Fibroblast of gingiva (primary cell): Measurements from ENCODE around the gene CACNA1B.
"Not testable (repeated sequence)": the region's sequence is repeated elsewhere in the genome, so short reads cannot be mapped to it uniquely, and the experiment has no call there.

Source experiments
- DNase-seq: peaks from one replicate; pipeline ENCODE4 v3.0.0-alpha.2; 2011; ENCODE audit warnings: low read depth

CACNA1B gene

DNA sequence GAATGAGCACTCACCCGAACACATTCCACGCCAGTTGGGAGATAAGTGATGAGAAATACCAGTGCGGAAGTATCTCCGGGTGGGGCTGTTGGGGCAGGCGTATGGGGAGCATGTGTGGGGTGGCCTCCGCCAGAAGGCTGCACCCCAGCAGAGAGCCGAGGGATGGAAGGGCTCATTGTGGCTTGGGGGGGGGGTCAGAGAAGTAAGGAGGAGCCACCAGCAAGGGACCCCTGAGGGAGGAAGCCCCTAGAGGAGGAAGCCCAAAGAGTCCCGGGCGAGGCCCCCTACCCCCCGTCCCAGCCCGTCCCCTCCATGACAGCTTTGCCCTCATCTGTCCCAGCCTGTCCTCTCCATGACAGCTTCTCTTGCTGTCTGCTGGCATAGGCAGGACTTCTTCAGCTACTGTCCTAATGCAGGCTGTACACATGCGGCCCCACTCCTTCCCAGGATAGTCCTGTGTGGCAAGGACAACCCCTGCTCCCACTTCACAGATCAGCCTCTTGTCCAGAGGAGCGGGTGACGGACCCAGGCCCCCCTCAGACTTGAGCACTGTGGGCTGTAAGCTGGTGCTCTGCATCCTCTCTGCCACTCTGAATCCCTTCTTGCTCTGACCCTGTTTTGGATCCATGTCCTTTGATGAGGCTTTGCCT is 239.6 kb downstream of the CACNA1B start:
- no peak for DNase-seq

DNA sequence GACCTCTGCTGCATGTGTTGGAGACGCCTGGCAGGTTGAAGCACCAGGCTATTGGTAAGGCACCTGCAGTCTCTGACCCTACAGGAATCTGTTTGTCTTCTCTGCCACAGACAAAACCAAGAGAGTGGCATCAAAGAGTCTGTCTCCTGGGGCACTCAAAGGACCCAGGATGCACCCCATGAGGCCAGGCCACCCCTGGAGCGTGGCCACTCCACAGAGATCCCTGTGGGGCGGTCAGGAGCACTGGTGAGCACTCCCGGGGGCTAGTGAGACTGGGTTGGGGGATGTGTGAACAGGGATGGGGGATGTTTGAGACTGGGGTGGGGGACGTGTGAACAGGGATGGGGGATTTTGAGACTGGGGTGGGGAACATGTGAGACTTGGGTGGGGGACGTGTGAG is 240.3 kb downstream of the CACNA1B start:
- no peak for DNase-seq

DNA sequence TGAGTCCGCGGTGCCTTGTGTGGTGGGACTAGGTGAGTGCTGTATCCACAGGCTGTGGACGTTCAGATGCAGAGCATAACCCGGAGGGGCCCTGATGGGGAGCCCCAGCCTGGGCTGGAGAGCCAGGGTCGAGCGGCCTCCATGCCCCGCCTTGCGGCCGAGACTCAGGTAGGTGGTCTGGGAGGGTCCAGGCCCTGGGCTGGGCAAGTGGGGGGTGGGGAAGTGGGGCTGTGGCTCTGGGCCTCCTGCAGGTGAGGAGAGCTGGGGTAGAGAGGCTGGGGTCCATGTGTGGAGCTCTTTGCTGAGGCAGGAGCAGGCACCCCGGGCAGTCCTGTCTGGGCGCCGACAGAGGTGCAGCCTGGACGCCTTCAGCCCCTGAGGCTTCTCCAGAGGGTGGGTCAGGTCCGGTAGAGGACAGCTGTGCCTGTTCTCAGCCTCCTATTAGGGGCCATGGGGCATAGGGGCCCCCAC is 241.1 kb downstream of the CACNA1B start:
- no peak for DNase-seq

DNA sequence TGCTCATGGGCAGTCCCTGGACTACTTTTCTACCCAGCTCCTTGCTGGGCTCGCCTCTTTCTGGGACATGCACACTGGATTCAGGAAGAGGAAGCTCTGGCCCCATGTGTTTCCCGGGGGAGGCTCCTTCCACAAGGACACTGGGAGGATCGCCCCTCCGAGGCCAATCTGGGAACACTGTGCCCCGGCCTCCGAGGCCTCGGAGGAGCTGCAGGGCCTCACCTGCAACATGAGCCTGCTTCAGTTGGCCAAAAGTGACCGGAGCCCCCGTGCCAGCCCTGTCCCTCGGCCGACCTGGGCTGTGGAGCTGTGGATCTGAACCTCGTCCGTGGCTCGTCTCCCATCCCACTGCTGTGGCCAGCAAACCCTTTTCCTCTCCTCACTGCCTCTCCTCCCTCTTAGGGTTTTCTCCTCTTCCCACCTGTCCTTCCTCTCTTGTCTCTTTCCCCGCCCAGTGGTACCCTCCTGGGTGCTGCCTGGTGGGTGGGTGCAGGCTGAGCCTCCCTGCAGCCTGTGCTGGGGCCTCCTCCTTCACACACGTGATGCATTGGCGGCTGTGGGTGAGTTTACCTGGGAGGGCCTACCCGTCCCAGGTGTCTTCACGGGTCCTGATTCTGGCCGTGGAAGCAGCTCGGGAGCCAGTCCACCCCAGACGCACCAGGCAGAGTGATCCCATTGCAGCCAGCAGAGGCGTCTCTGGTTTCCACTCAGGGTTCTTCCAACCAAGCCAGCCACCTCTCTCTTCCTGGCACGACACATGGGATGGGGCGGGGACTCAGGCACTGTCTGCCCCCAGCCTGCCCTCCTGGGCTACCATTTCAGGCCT is 241.8 kb downstream of the CACNA1B start:
- DNase-seq = no peak

DNA sequence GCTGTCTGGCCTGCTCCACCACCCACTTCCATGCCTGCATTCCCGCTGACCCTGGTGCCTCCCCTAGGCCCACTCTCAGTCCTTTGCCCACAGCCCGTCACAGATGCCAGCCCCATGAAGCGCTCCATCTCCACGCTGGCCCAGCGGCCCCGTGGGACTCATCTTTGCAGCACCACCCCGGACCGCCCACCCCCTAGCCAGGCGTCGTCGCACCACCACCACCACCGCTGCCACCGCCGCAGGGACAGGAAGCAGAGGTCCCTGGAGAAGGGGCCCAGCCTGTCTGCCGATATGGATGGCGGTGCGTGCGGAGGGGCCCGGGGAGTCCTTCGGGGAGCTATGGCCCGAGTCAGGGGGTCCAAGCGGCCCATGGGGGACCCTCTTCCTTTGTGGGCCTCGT is 242.5 kb downstream of the CACNA1B start:
- no peak for DNase-seq

DNA sequence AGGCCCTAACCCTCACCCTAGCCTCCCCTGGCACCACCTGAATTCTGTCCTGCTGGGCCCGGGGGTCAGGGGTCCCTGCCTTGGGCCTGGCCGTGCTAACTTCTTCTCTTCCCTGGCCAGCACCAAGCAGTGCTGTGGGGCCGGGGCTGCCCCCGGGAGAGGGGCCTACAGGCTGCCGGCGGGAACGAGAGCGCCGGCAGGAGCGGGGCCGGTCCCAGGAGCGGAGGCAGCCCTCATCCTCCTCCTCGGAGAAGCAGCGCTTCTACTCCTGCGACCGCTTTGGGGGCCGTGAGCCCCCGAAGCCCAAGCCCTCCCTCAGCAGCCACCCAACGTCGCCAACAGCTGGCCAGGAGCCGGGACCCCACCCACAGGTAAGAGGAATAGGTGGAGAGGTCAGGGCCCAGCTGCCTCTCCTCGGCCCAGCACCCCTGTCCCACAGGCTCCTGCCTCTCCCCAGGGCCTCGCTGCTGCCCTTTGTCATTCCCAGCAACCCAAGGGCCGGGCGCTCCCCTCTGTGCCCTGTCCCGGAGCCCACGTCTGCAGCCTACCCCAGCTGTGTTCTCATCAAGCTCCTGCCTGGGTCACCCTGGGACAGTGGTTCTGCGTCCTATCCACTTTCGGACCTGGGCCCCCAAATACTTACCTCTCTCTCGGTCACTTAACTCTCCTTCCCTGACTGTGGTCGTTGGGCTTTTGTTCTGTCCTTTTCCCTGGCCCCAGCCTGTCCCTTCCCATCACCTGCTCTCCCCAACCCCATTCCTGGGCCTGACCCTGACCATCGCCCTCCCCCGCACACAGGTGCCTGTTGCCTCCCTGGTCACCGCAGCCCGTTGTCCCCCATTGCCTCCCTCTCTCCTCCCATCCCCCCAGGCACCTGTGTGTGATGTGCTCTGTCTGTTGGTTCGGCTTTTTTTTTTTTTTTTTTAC is 243.2 kb downstream of the CACNA1B start:
- no peak for DNase-seq

DNA sequence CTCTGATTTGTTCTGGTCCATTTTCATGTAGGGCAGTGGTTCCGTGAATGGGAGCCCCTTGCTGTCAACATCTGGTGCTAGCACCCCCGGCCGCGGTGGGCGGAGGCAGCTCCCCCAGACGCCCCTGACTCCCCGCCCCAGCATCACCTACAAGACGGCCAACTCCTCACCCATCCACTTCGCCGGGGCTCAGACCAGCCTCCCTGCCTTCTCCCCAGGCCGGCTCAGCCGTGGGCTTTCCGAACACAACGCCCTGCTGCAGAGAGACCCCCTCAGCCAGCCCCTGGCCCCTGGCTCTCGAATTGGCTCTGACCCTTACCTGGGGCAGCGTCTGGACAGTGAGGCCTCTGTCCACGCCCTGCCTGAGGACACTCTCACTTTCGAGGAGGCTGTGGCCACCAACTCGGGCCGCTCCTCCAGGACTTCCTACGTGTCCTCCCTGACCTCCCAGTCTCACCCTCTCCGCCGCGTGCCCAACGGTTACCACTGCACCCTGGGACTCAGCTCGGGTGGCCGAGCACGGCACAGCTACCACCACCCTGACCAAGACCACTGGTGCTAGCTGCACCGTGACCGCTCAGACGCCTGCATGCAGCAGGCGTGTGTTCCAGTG is 244.0 kb downstream of the CACNA1B start:
- no peak for DNase-seq

DNA sequence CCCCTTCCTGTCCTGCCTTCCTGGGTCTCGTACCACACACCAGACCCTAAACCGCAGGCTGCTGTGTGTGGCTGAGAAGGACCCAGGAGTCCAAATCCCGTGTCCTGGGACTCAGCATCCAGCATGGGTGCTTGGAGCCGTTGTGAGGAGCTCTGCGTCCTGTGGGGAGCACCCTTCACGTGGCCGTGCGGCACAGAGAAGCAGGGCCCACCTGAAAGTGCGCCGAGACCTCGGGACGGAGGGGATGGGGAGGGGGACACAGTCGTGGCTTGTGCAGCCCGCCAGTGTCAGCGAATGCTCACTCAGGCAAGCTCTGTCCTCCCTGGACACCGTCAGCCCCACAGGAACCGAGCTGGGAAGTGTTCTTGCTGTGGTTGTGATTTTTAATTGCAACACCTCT is 244.6 kb downstream of the CACNA1B start:
- no peak for DNase-seq

DNA sequence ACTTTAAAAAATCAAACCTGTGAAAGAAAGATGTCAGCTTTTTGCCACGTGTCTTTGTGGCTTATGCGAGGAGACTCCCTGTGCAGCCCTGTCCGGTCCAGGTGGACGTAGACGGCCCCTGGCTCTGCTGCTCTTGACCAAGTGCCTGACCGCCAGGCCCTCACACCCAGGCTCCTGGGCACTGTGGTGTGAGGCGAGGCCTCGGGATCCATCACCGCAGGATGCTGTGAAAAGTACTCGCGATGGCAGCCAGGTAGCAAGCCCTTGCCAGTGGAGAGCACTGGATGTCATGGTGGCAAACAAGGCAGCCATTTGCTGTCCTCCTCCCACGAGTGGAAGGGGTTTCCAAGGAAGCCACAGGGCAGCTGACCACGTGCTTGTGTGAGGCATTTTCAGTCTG is 245.1 kb downstream of the CACNA1B start:
- DNase-seq = no peak

DNA sequence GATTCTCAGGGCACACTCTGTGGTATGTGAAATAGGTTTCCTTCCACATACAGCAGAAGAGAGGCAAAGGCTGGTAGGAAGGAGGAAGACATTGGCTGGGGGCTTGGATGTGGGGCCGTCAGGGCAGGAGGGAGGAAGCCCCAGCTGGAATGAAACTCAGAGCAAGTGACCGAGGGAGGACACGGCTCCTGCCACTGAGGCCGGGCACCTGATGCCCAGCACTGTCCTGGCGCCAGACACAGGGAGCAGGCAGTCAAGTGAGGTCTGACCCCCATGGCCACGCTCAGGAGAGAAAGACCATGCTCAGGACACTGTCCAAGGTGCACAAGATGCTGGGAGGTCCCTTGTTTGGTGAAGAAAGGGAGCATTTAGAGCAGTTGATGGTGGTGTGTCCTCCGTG is 245.5 kb downstream of the CACNA1B start:
- no peak for DNase-seq

DNA sequence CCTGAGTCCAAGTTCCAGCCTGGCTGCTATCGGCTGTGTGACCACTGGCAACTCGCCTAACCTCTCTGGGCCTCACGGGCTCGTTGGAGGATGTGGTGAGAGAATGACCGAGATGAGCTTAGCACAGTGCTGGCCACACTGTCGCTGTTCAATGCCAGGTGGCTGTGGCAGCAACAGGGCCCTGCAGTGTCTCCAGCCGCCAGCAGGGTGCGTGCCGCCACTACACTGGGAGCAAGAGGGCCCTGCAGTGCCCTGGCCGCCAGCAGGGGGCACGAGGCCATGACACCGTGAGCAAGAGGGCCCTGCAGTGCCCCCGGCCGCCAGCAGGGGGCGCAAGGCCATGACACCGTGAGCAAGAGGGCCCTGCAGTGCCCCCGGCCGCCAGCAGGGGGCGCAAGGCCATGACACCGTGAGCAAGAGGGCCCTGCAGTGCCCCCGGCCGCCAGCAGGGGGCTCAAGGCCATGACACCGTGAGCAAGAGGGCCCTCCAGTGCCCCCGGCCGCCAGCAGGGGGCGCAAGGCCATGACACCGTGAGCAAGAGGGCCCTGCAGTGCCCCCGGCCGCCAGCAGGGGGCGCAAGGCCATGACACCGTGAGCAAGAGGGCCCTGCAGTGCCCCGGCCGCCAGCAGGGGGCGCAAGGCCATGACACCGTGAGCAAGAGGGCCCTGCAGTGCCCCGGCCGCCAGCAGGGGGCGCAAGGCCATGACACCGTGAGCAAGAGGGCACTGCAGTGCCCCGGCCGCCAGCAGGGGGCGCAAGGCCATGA is 248.7 kb downstream of the CACNA1B start:
- DNase-seq = not testable (repeated sequence)

DNA sequence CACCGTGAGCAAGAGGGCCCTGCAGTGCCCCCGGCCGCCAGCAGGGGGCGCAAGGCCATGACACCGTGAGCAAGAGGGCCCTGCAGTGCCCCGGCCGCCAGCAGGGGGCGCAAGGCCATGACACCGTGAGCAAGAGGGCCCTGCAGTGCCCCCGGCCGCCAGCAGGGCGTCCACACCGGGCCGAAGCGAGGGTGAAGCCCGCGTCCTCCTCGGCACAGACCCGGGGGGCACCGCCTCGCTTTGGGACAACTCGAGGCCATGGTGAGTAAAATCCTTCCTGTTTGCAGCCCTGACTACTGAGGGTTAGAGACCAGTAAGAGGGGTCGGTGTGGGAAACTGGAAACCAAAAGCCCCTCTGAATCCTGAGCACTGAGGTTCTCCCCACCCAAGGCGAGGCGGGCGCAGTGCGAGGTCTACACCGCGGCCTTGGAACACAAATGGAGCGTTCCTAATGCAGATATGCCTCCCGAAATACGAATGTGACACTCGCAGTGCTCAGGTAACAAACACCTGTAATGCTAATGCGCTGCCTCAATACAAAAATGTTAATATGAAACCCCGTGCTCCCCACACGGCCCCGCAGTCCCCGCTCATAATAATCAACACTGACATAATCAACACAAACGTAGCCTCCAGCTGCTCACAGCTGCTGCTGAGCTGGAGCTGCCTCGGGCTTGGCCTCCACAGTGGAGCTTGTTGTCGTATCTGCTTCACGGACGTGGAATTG is 249.4 kb downstream of the CACNA1B start:
- DNase-seq = not testable (repeated sequence)

DNA sequence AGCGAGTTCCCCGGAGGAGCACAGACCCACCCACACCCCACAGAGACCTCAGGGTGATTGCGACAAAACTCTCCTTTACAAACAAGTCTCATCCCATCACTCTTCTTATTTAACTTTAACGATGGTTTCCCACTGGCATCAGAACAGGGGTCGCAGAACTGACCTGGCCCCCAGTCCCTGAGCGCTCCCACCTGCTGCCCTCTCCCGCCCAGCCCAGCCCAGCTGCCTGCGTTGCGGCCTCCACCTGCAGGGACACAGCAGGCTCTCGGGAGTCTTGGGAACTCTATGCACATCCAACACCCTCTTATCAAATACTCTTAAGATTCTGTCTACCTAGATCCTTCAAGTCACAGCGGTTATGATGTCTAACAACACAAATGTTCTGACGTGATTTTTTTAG is 250.4 kb downstream of the CACNA1B start:
- DNase-seq = not testable (repeated sequence)

DNA sequence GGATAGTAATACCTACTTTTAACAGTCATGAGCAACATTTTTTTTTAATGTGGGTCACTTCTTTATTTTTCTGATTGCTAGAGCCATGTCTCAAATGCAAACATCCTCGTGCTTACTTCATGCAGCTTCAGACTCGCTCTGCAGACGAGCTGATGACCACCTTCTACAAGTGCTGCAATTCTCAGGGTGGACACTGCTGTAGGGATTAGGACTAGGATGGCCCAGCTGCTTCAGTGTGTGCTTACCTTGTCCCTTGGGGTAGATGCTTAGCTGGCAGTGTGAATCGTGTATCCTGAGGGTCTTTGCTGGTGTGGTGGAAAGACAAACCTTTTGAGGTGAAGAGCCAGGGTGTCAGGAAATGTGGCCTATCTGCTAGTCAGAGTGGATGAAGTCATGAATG is 251.7 kb downstream of the CACNA1B start:
- DNase-seq = not testable (repeated sequence)

DNA sequence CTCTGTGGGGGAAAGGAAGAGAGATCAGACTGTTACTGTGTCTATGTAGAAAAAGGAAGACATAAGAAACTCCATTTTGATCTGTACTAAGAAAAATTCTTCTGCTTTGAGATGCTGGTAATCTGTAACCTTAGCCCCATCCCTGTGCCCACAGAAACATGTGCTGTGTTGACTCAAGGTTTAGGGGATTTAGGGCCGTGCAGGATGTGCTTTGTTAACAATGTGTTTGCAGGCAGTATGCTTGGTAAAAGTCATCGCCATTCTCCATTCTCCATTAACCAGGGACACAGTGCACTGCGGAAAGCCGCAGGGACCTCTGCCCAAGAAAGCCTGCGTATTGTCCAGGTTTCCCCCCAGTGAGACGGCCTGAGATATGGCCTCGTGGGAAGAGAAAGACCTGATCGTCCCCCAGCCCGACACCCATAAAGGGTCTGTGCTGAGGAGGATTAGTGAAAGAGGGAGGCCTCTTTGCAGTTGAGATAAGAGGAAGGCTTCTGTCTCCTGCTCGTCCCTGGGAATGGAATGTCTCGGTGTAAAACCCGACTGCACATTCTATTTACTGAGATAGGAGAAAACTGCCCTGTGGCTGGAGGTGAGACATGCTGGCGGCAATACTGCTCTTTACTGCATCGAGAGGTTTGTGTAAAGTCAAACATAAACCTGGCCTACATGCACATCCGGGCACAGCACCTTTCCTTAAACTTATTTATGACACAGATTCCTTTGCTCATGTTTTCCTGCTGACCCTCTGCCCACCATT is 255.5 kb downstream of the CACNA1B start:
- DNase-seq = not testable (repeated sequence)

DNA sequence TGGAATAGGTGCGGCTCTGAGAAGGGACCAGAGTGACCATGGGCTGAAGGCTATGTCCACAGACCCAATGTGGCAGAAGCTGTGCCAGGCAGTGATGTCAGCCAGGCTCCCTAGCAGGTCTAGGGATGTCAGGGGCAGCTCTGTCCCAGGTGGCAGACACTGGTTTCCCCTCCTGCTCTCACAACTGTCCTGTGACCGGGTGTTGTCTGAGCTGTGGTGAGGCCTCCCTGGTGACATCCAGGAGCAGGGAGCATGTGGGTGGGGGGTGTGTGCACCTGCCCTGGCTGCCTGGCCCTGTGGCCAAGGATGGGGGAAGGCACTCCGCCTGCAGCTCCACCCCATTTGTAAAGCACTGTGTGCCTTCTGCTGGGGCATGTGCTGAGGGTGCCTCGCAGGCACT is 257.0 kb downstream of the CACNA1B start:
- DNase-seq = not testable (repeated sequence)

DNA sequence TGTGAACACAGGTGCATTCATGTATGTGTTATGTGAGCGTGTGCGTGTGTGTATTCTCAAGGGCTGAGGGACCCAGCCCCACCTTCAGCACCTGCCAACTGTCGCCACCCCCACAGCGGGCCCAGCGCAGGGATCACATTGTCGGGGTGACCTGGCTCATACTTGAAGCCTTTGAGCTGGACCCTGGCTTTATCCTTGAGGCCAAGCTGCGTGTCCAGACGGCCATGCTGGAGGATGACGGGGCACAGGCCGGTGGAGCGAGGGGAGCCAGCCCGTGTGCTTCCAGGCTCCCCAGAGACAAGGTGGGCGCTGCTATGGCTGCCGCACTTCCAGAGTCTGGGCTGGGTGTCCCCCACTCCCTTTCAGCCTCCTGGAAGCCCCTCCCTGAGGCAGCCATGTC is 261.5 kb downstream of the CACNA1B start:
- not testable (repeated sequence) for DNase-seq

DNA sequence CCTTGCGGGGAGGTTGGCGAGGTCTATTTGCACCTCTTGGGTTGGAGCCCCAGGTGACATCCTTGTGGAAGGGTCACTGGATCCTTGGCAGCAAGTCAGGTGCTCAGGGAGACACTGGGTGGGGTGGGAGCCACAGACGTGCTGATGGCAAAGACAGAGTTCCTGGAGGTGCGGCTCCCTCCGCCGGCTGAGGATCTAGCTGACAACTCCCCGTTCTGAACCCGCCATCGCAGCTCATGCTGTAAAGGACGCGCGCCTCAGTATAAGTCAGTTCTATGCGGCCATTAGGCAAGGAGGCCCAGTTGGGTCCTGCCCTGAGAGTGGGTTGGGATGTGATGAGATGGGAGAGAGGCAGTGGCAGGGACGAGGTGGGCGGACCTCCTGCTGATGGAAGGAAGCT is 263.4 kb downstream of the CACNA1B start:
- not testable (repeated sequence) for DNase-seq

DNA sequence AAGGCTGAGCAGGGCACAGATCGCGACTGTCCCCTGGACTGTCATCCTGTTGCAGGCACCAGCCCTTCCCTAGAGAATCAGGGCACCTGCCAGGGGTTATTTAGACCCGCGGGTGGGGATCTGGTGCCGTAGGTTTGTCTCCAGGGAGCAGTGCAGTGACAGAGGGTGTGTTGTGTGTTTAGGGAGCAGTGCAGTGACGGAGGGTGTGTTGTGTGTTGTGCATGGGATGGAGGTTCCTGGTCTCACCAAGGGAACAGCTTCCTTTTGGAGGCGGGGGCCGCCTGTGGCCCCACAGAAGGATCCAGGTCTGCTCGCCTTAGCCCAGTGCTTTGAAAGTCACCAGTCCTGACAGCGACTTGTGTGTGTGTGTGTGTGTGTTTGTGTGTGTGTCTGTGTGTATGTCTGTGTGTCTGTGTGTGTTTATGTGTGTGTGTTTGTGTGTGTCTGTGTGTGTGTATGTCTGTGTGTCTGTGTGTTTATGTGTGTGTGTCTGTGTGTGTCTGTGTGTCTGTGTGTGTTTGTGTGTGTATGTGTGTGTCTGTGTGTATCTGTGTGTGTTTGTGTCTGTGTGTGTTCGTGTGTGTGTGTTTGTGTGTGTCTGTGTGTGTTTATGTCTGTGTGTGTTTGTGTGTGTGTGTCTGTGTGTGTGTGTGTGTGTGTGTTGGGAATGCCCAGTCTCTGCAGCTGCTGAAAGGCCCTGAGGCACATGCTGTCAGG is 265.1 kb downstream of the CACNA1B start:
- DNase-seq = not testable (repeated sequence)
